ENCODE data around the gene PKD2L2. TPM values are rescaled to one million over a fixed set of nuclear protein-coding genes. Genes with fewer than 3 reads are reported as not detected.
"Not testable (repeated sequence)": the region's sequence is repeated elsewhere in the genome, so short reads cannot be mapped to it uniquely, and the experiment has no call there.

Gene PKD2L2
- total and polyA plus RNA-seq, 11 donors = 0.08 to 1.1 (median 0.49) TPM; not detected in 2

- 40 to 75% (median 48%) methylated on average over 1 of the region's 1 CpG for WGBS, 4 donors
- TF ChIP-seq CTCF (IDR thresholded peaks at IDR 0.05) = no peak
- no peak for ATAC-seq
- H3K36me3 ChIP-seq = peaks cover 0 to 69% (median 63%) of the 10 kb centered on the region in 9 donors
- H3K27ac ChIP-seq = no peak overlapping the region
- DNase-seq = no peak
- no peaks in the 10 kb centered on the region for H3K27me3 ChIP-seq
- intact Hi-C loops (cut with DNase I) = no loop called here
- no peak overlapping the region for H3K4me3 ChIP-seq
- H3K9me3 ChIP-seq = no peaks in the 10 kb centered on the region
- H3K4me1 ChIP-seq = peaks cover 0 to 20% (median 8%) of the 10 kb centered on the region in 12 donors
These were observed 48.9 kb downstream of the PKD2L2 start for GRCh38 chr5:137937994-137938750.

- Histone ChIP-seq H3K4me3 (no peak overlapping the region), H3K9me3 (no peaks in the 10 kb centered on the region), H3K27ac (no peak overlapping the region), H3K36me3 (peaks cover 0 to 75% (median 69%) of the 10 kb centered on the region in 9 donors), H3K4me1 (peaks cover 0 to 15% (median 2%) of the 10 kb centered on the region in 12 donors), H3K27me3 (no peaks in the 10 kb centered on the region)
- ATAC-seq (no peak), DNase-seq (no peak)
- TF ChIP-seq POLR2A (IDR thresholded peaks at IDR 0.05) = no peak
- no peak for TF ChIP-seq CTCF (IDR thresholded peaks at IDR 0.05)
- intact Hi-C loops (cut with DNase I) = no loop called here
- 85 to 96% (median 86%) methylated on average over 1 of the region's 1 CpG for WGBS, 4 donors
These were observed 49.5 kb downstream of the PKD2L2 start for GRCh38 chr5:137938751-137939143.

GRCh38 chr5:137939331-137939730 lies 50.1 kb downstream of the PKD2L2 start:
- Histone ChIP-seq H3K27ac (no peak overlapping the region), H3K9me3 (no peaks in the 10 kb centered on the region), H3K27me3 (no peaks in the 10 kb centered on the region), H3K4me3 (no peak overlapping the region), H3K36me3 (peaks cover 0 to 80% (median 75%) of the 10 kb centered on the region in 9 donors), H3K4me1 (peaks cover 0 to 13% (median 2%) of the 10 kb centered on the region in 12 donors)
- intact Hi-C loops (cut with DNase I) = no loop called here
- WGBS, 4 donors = 78 to 89% (median 82%) methylated on average over 7 of the region's 7 CpGs
- no peak for ATAC-seq
- no peak for DNase-seq
- TF ChIP-seq POLR2A (IDR thresholded peaks at IDR 0.05) (no peak), CTCF (IDR thresholded peaks at IDR 0.05) (no peak)

GRCh38 chr5:137944280-137944679 lies 55.0 kb downstream of the PKD2L2 start:
- ATAC-seq; DNase-seq; intact Hi-C loops (cut with DNase I); H3K9me3 ChIP-seq; H3K27ac ChIP-seq; H3K4me1 ChIP-seq; H3K4me3 ChIP-seq; H3K27me3 ChIP-seq: not testable (repeated sequence)
- 94 to 99% (median 99%) methylated on average over 4 of the region's 4 CpGs for WGBS, 4 donors
- peaks cover 0 to 100% (median 100%) of the 10 kb centered on the region in 9 donors for H3K36me3 ChIP-seq
